Measurements from ENCODE around the gene NPHS1.

GRCh38 chr19:35860436-35860817, 8.1 kb upstream of the NPHS1 start:
- 0 out of 2 replicates have a peak, but pooled peaks have one; percentile 5 for TF ChIP-seq CTCF (IDR thresholded peaks at IDR 0.05; ENCODE audit: low read length)
- TF ChIP-seq EZH2 (IDR thresholded peaks at IDR 0.05; ENCODE audit: borderline replicate concordance, low read length) = no peak
